Suprapubic skin (tissue), 4 donors: ENCODE data around the gene POU3F2. TPM values are rescaled to one million over a fixed set of nuclear protein-coding genes. Genes with fewer than 3 reads are reported as not detected.
A peak's percentile ranks its signal among the peaks of the same experiment; 100 is the strongest.

Experiments used
- DNase-seq, 2 donors: peaks; one replicate each; pipeline ENCODE4 v3.0.0-alpha.2; 2019; ENCODE audit warnings: low spot score in 2 of 2
- H3K27ac ChIP-seq: fragments of 200-600 bp; sonication (generic); one replicate; pipeline ENCODE4 v1.5.1; 2019
- H3K27me3 ChIP-seq: fragments of 200-600 bp; sonication (generic); one replicate; pipeline ENCODE4 v1.5.1; 2019
- H3K36me3 ChIP-seq: fragments of 200-600 bp; sonication (generic); one replicate; pipeline ENCODE4 v1.5.1; 2019
- H3K4me1 ChIP-seq: fragments of 200-600 bp; sonication (generic); one replicate; pipeline ENCODE4 v1.5.1; 2019
- H3K4me3 ChIP-seq: fragments of 200-600 bp; sonication (generic); one replicate; pipeline ENCODE4 v1.5.1; 2019; ENCODE audit warnings: mild to moderate bottlenecking
- H3K9me3 ChIP-seq: fragments of 200-600 bp; sonication (generic); one replicate; pipeline ENCODE4 v1.5.1; 2019
- EP300 ChIP-seq: sonication (generic); formaldehyde crosslinking; IDR thresholded peaks from one replicate; pipeline ENCODE4 v1.6.1; 2017; ENCODE audit warnings: antibody characterized with exemption
- POLR2A ChIP-seq, 2 donors: fragments of 450-650 bp; IDR thresholded peaks; one replicate each; pipeline ENCODE4 v1.6.1; 2017; ENCODE audit warnings: antibody characterized with exemption in 2 of 2, mild to moderate bottlenecking in 2 of 2, moderate library complexity in 2 of 2
- POLR2AphosphoS5 ChIP-seq, 3 donors: sonication (generic); formaldehyde crosslinking; IDR thresholded peaks; one replicate each; pipeline ENCODE4 v1.6.1; 2017; ENCODE audit warnings: antibody characterized with exemption in 3 of 3
- WGBS: methylation state at CpG from one replicate; pipeline ENCODE4 v1.1.5; 2018; 5-methylcytosine and 5-hydroxymethylcytosine counted together
- total RNA-seq, 4 donors: library from RNA; depleted of rRNA; stranded (reverse); fragments of >200 nt; gene quantifications; one replicate each; pipeline ENCODE4 v1.1.0, GENCODE V29; 2016
- TF ChIP-seq, protein P1 (sequence below), 2 donors: fragments of 200-600 bp in 1 of 2; fragments of 450-650 bp in 1 of 2; sonication (generic) in 1 of 2; IDR thresholded peaks; one replicate each; pipeline ENCODE4 v1.5.1; 2016 to 2019; ENCODE audit warnings: antibody characterized with exemption in 2 of 2, mild to moderate bottlenecking in 1 of 2, moderate library complexity in 1 of 2

The POU3F2 gene
- total RNA-seq, 4 donors from 2014 or later = not detected

- Histone ChIP-seq H3K9me3 (no peaks in the 10 kb centered on the region), H3K4me3 (no peak overlapping the region), H3K4me1 (peaks cover 15% of the 10 kb centered on the region), H3K27me3 (peaks cover 69% of the 10 kb centered on the region), H3K36me3 (no peaks in the 10 kb centered on the region), H3K27ac (no peak overlapping the region)
- DNase-seq = no peak
- 90% methylated on average over 2 of the region's 2 CpGs for whole genome bisulfite sequencing
- TF ChIP-seq EP300 (no peak), POLR2A (IDR thresholded peaks at IDR 0.05) (no peak), POLR2AphosphoS5 (IDR thresholded peaks at IDR 0.05) (no peak)
- TF ChIP-seq, protein P1, sequence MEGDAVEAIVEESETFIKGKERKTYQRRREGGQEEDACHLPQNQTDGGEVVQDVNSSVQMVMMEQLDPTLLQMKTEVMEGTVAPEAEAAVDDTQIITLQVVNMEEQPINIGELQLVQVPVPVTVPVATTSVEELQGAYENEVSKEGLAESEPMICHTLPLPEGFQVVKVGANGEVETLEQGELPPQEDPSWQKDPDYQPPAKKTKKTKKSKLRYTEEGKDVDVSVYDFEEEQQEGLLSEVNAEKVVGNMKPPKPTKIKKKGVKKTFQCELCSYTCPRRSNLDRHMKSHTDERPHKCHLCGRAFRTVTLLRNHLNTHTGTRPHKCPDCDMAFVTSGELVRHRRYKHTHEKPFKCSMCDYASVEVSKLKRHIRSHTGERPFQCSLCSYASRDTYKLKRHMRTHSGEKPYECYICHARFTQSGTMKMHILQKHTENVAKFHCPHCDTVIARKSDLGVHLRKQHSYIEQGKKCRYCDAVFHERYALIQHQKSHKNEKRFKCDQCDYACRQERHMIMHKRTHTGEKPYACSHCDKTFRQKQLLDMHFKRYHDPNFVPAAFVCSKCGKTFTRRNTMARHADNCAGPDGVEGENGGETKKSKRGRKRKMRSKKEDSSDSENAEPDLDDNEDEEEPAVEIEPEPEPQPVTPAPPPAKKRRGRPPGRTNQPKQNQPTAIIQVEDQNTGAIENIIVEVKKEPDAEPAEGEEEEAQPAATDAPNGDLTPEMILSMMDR (IDR thresholded peaks at IDR 0.05) = no peak
Observed at GRCh38 chr6:98821756-98822405, 12.5 kb upstream of the POU3F2 start.

DNA sequence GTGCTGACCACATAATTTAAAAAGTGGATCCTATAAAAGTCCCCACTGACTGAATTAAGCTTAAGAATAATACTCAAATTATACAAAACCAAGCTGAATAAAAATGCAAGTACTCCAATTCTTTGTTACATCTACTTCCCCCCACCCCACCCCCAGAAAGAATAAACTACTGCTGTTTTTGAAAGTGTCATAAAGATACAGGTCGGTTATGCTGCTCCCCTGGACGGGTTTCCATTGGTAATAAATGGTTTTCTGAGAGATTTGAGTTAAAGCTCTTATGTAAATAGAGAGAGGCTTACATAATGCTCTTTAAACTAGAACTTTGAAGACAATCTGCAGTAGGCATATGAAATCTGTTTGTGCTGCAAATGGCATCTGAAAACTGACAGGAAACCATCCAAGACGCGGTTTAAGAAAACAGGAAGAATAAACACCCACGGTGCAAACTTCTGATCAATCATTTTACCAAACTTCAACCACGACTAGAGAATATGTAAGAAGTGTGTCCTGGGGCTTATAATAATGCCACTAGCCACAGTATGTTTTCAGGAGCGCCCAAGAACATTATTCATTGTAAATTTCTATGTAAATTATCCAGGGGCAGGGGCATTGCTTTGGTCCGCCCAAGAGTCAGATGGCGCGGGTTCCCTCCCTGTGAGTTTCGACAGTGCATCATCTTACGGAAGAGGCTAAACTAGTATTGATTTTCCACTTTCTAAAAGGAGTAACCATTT lies 10.8 kb upstream of the POU3F2 start:
- 15% methylated on average over 12 of the region's 12 CpGs for WGBS
- TF ChIP-seq POLR2A (IDR thresholded peaks at IDR 0.05) (no peak), POLR2AphosphoS5 (IDR thresholded peaks at IDR 0.05) (no peak), EP300 (no peak)
- TF ChIP-seq, protein P1 (IDR thresholded peaks at IDR 0.05) = no peak
- H3K27me3 ChIP-seq = peaks cover 77% of the 10 kb centered on the region
- H3K36me3 ChIP-seq = no peaks in the 10 kb centered on the region
- H3K9me3 ChIP-seq = no peaks in the 10 kb centered on the region
- peaks cover 29% of the 10 kb centered on the region for H3K4me1 ChIP-seq
- no peak overlapping the region for H3K27ac ChIP-seq
- DNase-seq = no peak
- peak overlapping the region; percentile 21 for H3K4me3 ChIP-seq

- H3K27me3 ChIP-seq = peaks cover 79% of the 10 kb centered on the region
- peak overlapping the region; percentile 21 for H3K4me3 ChIP-seq
- peaks cover 29% of the 10 kb centered on the region for H3K4me1 ChIP-seq
Observed at GRCh38 chr6:98824162-98824901, 10.0 kb upstream of the POU3F2 start.

DNA sequence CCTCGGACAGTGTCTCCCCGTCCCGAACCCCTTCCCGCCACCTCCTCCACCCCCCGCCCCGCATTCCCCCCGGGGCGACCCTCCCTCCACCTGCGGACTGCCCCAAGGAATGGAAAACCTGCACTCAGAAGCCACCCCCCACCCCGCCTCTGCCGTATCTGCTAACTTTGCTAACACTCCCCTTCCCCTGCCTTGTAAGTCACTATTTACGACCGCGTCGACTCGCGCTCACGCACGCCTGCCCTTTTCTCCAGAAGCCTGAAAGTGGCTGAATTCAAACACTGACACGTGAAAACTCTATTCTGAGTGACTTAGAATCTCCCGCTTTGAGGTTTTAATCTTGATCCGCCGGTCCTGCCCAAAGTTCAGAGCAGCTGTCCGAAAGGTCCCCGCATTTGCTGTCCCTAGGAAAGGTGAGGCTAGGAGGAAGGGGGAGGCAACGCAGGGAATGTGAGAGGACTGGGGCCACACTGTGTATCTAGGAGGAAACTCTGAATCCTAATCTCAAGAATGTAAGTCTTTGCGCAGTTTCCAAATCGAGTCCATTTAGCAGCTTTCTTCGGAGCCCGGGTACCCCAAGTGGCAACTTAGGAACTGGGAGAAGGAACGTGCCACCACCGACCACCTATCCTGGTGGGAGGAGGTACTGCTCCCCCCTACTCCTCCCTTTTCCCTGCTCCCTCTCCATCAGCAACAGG lies 9.3 kb upstream of the POU3F2 start:
- Histone ChIP-seq H3K27me3 (peaks cover 87% of the 10 kb centered on the region), H3K27ac (no peak overlapping the region), H3K4me1 (peaks cover 29% of the 10 kb centered on the region), H3K4me3 (peak overlapping the region; percentile 21), H3K36me3 (no peaks in the 10 kb centered on the region), H3K9me3 (no peaks in the 10 kb centered on the region)
- TF ChIP-seq, protein P1 (IDR thresholded peaks at IDR 0.05) = no peak
- TF ChIP-seq POLR2AphosphoS5 (IDR thresholded peaks at IDR 0.05) (no peak), POLR2A (IDR thresholded peaks at IDR 0.05) (no peak), EP300 (no peak)
- WGBS = 14% methylated on average over 27 of the region's 32 CpGs
- no peak for DNase-seq

More at GRCh38 chr6:98824162-98824901, 10.0 kb upstream of the POU3F2 start:
- no peak for TF ChIP-seq EP300
- no peak for TF ChIP-seq POLR2A (IDR thresholded peaks at IDR 0.05)
- TF ChIP-seq, protein P1 (IDR thresholded peaks at IDR 0.05) = no peak
- TF ChIP-seq POLR2AphosphoS5 (IDR thresholded peaks at IDR 0.05) = no peak
- no peak overlapping the region for H3K27ac ChIP-seq
- DNase-seq = no peak
- H3K36me3 ChIP-seq = no peaks in the 10 kb centered on the region
- WGBS = 2% methylated on average over 30 of the region's 44 CpGs
- H3K9me3 ChIP-seq = no peaks in the 10 kb centered on the region
